GF-D8 (cell line): ENCODE results near the gene UBA6.
"Not testable (repeated sequence)": the region's sequence is repeated elsewhere in the genome, so short reads cannot be mapped to it uniquely, and the experiment has no call there.

Source experiments
- DNase-seq: peaks from one replicate; lab custom pipeline; 2025; lab: John Stamatoyannopoulos, UW

Gene UBA6

DNA sequence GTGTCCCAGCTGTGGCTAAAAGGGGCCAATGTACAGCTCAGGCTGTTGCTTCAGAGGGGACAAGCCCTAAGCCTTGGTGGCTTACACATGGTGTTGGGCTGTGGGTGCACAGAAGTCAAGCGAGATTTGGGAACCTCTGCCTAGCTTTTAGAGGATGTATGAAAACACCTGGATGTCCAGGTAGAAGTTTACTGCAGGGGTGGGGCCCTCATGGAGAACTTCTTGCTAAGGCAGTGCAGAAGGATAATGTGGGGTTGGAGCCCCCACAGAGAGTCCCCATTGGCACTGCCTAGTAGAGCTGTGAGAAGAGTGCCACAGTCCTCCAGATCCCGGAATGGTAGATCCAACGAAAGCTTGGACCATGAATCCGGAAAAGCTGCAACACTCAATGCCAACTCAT lies 40.5 kb downstream of the UBA6 start:
- no peak for DNase-seq

DNA sequence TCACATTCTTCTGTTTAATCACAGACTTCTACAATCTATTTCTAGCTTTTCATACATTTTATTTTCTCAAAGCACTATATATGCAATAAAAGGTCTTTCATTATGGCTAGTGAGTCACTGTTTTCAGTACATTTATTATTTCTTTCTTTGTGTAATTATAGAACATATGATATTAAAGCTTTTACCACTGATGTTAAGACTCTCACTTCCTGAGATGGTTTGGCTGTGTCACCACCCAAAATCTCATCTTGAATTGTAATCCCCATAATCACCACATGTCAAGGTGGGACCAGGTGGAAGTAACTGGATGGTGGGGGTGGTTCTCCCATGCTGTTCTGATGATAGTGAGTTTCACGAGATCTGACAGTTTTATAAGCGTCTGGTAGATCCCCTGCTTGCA lies 41.9 kb downstream of the UBA6 start:
- DNase-seq = no peak

GRCh38 chr4:67658302-67658701 lies 42.7 kb downstream of the UBA6 start:
- no peak for DNase-seq

GRCh38 chr4:67651536-67651935 lies 49.4 kb downstream of the UBA6 start:
- no peak for DNase-seq

DNA sequence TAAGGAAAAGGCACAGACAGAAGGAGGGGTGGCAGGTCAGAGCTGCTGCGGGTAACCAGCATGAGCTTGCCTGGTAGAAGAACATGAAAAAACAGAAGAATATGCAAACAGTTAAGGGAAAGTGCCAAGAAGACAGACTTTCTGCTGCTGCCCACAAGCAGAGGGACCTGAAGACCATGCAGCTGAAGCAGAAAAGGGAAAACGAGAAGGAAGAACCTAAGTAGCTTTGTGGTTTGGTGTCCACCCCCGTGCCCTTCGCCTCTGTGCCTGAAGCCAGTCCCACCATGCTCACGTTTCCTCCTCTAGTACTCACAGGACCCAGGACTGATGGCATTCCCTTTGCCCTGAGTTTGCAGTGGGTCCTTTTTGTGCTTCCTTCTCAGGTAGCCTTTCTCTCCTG lies 62.8 kb downstream of the UBA6 start:
- no peak for DNase-seq

DNA sequence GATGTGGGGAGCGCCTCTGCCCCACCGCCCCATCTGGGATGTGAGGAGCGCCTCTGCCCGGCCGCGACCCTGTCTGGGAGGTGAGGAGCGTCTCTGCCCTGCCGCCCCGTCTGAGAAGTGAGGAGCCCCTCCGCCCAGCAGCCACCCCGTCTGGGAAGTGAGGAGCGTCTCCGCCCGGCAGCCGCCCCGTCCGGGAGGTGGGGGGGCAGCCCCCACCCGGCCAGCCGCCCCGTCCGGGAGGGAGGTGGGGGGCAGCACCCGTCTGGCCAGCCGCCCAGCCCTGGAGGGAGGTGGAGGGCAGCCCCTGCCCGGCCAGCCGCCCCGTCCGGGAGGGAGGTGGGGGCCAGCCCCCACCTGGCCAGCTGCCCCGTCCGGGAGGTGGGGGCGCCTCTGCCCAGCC lies 64.0 kb downstream of the UBA6 start:
- DNase-seq = not testable (repeated sequence)

DNA sequence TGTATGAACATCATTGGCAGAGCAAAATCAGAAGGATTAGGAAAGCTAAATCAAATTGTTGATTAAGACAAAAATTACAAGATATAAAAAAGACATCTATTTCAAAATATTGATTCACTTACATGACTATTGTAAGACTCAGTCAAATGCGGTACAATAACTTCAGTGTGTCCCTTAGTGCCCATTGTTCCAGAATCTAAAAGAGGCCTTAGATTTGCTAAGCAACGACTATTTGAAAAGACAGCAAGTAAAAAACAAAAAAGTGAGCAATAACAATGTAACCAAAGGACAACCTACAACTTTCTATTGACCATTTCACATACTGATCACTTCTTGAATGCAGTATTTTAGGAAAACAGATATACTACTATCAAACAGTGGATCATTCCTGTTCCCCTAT lies 65.6 kb downstream of the UBA6 start:
- no peak for DNase-seq

GRCh38 chr4:67634741-67635140 lies 66.2 kb downstream of the UBA6 start:
- DNase-seq = no peak

- DNase-seq = peak; percentile 24
These were observed 68.5 kb downstream of the UBA6 start for GRCh38 chr4:67632492-67632891.

- no peak for DNase-seq
These were observed 76.0 kb downstream of the UBA6 start for GRCh38 chr4:67624939-67625338.

GRCh38 chr4:67616478-67616877 lies 84.5 kb downstream of the UBA6 start:
- DNase-seq = no peak

DNA sequence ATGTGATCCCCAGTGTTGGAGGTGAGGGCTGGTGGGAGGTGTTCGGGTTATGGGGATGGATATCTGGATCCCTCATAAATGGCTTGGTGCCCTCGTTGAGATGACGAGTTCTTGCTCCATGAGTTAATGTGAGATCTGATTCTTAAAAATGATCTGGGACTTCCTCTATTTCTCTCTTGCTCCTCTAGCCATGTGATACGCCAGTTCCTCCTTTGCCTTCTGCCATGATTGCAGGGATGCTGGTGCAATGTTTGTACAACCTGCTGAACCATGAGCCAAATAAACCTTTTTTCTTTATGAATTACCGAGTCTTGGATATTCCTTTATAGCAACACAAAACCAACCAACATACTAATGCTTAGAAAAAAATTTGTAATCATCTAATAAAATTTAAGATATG lies 85.8 kb downstream of the UBA6 start:
- no peak for DNase-seq

DNA sequence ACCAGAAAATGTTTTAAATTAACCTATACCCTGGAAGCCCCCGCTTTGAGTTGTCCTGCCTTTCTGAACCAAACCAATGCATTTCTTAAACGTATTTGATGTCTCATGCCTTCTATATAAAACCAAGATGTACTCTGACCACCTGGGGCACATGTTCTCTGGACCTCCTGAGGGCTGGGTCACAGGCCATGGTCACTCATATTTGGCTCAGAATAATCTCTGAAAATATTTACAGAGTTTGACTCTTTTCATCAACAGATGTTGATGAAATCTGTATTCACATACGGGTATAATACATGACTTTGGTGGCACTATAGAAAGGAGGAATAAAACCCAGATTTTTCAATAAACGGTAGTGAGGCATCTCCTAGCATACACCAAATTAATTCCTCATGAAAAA lies 86.8 kb downstream of the UBA6 start:
- no peak for DNase-seq

DNA sequence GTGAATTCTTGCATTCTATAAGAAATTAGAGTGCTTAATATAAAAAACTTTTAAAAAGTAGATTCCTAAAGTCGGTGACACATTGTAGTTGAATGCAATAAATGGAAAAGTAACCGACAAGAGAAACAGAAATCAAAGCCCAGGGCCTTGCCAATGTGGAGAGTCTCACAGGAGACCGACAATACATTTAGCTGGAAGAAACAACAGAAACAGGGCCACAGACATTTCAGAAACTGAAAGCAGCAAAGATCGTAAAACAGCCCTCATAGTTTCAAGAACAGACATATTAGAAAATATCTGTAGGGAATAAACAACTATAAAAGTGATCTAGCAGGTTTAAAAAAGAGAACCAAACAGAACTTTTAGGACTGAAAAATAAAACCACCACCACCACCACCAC lies 92.9 kb downstream of the UBA6 start:
- no peak for DNase-seq

DNA sequence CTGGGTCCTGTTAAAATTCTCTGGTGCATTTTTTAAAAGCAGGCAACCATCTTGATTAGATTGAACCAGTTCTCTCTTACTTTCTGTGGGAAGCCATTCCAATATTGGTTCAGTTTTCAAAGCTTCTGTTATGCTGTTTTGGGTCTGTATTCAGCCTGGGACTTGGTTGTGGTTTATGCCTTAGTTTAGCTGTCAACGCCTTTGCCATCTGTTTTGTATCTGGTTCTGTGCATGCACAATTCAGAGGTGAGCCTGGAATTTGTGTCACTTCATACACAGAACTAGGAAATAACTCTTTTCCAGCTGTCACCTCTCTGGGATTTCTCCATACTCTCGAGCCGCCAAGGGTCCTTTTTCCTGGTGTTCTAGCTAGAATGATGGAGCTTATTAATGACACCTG lies 96.2 kb downstream of the UBA6 start:
- no peak for DNase-seq

DNA sequence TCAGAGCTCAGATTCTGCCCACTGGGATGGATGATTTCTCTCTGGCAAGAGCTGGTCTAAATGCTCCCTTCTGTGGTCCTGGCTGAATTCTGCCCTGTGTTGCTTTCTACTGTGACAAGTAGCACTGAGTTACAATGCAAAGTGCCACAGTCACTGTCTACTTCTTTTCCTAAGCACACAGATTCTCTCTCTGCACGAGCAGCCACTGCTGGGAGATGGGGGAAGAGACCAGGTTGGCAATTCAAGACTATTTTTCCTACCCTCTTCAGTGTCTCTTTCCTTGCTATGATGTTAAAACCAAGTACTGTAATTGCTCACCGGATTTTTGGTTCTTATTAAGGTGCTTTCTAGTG lies 97.0 kb downstream of the UBA6 start:
- DNase-seq = no peak

GRCh38 chr4:67603310-67604028 lies 97.5 kb downstream of the UBA6 start:
- no peak for DNase-seq

- peak; percentile 20 for DNase-seq
These were observed 107.2 kb downstream of the UBA6 start for GRCh38 chr4:67593741-67594175.

DNA sequence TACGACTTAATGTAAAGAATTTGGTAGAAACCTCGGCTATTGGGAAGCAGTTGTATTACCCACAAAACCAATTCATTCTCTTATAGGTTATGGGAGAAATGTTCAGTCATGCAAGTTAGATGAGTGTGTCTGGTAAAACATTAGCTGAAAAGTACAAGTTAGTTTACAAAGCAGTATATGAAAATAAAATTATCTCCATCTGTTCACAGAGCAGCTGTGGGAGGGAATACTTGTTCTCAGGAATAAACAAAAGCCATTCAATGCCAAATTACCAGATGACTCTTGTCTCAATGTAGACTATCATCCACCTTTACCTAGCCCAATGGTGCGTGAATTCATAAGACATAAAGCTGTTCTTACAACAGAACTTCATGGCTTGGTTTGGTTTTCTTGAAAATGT lies 113.8 kb downstream of the UBA6 start:
- no peak for DNase-seq

DNA sequence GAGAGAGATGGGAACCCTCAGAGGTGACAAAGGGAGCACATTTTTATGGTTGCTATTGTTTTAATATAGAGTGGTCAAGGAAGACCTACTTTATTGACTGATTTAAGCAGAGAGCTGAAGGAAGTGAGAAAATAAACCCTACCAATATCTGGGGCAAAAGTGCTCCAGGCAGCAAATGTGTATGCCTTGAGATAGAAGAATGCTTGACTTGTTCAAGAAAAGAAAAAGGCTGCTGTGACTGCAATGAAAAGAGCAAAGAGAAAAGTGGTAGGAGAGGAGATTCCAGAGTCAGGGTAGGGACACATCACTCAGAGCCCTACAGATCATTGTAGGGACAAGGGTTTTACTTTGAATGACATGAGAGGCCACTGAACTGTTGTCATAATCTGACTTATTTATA lies 116.5 kb downstream of the UBA6 start:
- no peak for DNase-seq

DNA sequence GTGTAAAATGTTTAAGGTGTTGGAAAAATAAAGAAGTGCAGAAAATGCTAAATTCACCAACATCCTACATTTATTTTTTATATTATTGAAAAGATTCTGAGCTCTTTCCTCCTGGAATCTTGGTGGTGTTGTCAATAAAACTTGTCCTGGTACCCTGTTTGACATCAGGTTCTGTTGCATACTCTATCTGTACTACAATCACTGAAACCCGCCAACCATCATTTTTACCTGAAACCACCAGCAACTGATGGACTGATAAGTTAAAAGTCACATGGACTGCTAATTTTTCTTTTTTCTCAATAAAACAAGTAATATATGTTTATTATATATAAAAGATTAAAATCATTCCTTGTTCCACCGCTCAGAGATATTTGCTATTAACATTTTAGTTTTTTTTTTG lies 119.0 kb downstream of the UBA6 start:
- DNase-seq = no peak

GRCh38 chr4:67581208-67581857 lies 119.6 kb downstream of the UBA6 start:
- DNase-seq = peak; percentile 37

DNA sequence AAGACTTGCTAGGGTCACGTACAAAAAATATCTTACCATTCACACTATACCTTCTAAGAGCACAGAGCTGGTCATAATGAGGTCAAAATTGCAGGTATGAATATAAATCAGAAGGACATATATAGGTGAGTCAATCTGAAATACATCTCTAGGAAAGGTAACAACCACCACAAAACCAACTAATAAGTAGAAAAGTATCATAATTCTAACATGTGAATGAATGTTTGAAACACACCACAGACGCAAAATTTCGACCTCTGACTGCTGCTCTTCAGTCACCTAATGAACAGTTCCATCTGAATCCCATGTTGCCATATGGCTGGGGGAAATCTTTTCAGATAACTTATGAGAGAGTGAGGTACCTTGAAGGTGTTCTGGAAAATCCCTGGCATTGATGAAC lies 120.4 kb downstream of the UBA6 start:
- no peak for DNase-seq

GRCh38 chr4:67576538-67576937 lies 124.4 kb downstream of the UBA6 start:
- no peak for DNase-seq
